GM12878 (cell line): ENCODE data around the gene PRSS27. TPM values are rescaled to one million over a fixed set of nuclear protein-coding genes. Genes with fewer than 3 reads are reported as not detected.

Experiments
- ATAC-seq: fragments of 200-7000 bp; cut with Tn5 transposase; 3 replicates; pipeline ENCODE4 v1.9.1; 2020; ENCODE audit warnings: mild to moderate bottlenecking, moderate library complexity
- BruUV-seq: library from RNA; stranded (reverse); fragments of 400-500 nt; replicated peaks from 2 replicates; lab custom pipeline; 2021; lab: Mats Ljungman, UMichigan
- CTCF ChIA-PET: fragments of 300-600 bp; sonication (Branson Sonifier 250); formaldehyde crosslinking; extraction: SDS; loops from one replicate; lab custom pipeline; 2021; ENCODE audit warnings: inconsistent platforms; lab: Yijun Ruan, JAX
- POLR2A ChIA-PET: fragments of 350-600 bp; formaldehyde crosslinking; extraction: SDS; loops from one replicate; lab custom pipeline; 2021; ENCODE audit warnings: inconsistent platforms; lab: Charles Lee
- RAD21 ChIA-PET: fragments of 300-600 bp; sonication (Branson Sonifier 250); formaldehyde crosslinking; loops from one replicate; lab custom pipeline; 2023; ENCODE audit warnings: antibody characterized with exemption; ENCODE audit not compliant: unreplicated experiment; lab: Charles Lee
- SMC1A ChIA-PET: fragments of 300-600 bp; sonication (Branson Sonifier 250); formaldehyde crosslinking; loops from one replicate; lab custom pipeline; 2023; ENCODE audit not compliant: unreplicated experiment, uncharacterized antibody; lab: Charles Lee
- DNase-seq: peaks from one replicate; pipeline ENCODE4 v3.0.0-alpha.2; 2011; ENCODE audit warnings: low read depth, low spot score
- FAIRE-seq: peaks from 3 replicates; lab custom pipeline; 2011; peaks lifted over from hg19 to GRCh38; lab: Jason Lieb, UNC
- H2AFZ ChIP-seq: 2 replicates; pipeline ENCODE4 v1.6.0; 2011; ENCODE audit warnings: low read depth, low read length, control low read depth; ENCODE audit not compliant: control insufficient read depth
- H3K27ac ChIP-seq: 2 replicates; pipeline ENCODE4 v1.5.1; 2011; ENCODE audit warnings: control low read depth; ENCODE audit not compliant: control insufficient read depth, insufficient read depth
- H3K27me3 ChIP-seq, 2 experiments: replicated peaks in 1 of 2; 2 replicates each; pipeline versions ENCODE4 v1.6.0 to v1.6.1; 2011; ENCODE audit warnings: low read length in 1 of 2; ENCODE audit not compliant: control insufficient read depth in 2 of 2, insufficient read depth in 2 of 2
- H3K36me3 ChIP-seq, 2 experiments: 2 replicates each; pipeline ENCODE4 v1.5.1; 2011; ENCODE audit warnings: low read length in 1 of 2; ENCODE audit not compliant: control insufficient read depth in 2 of 2, insufficient read depth in 2 of 2
- H3K4me1 ChIP-seq: 2 replicates; pipeline ENCODE4 v1.6.1; 2011; ENCODE audit warnings: mild to moderate bottlenecking, low read length, moderate library complexity, mixed read lengths; ENCODE audit not compliant: control insufficient read depth, insufficient read depth
- H3K4me2 ChIP-seq: 2 replicates; pipeline ENCODE4 v1.6.0; 2011; ENCODE audit warnings: control low read depth; ENCODE audit not compliant: control insufficient read depth, insufficient read depth
- H3K4me3 ChIP-seq: fragments of 200-600 bp; sonication (generic); 2 replicates; pipeline ENCODE4 v1.5.1; 2016
- H3K79me2 ChIP-seq: 2 replicates; pipeline ENCODE4 v1.6.0; 2011; ENCODE audit warnings: low read length; ENCODE audit not compliant: control insufficient read depth, insufficient read depth
- H3K9ac ChIP-seq: 2 replicates; pipeline ENCODE4 v1.8.0; 2011; ENCODE audit warnings: low read length, control low read depth, mixed read lengths; ENCODE audit not compliant: control insufficient read depth, insufficient read depth
- H3K9me3 ChIP-seq: replicated peaks from 3 replicates; pipeline ENCODE4 v1.5.1; 2011; ENCODE audit warnings: mild to moderate bottlenecking, low read length; ENCODE audit not compliant: control insufficient read depth, insufficient read depth
- H4K20me1 ChIP-seq: 2 replicates; pipeline ENCODE4 v1.6.0; 2011; ENCODE audit not compliant: control insufficient read depth, insufficient read depth
- ASH2L ChIP-seq: fragments of 300-600, 200-600 bp; sonication (generic); IDR thresholded peaks from 2 replicates; pipeline ENCODE4 v1.6.1; 2017; ENCODE audit warnings: low read depth, mild to moderate bottlenecking, borderline replicate concordance
- EZH2 ChIP-seq: IDR thresholded peaks from 2 replicates; pipeline ENCODE4 v1.6.1; 2012; ENCODE audit warnings: low read depth, mild to moderate bottlenecking, control low read depth, inconsistent platforms, low read length, borderline replicate concordance; ENCODE audit not compliant: control insufficient read depth
- HDAC2 ChIP-seq: fragments of 200-600 bp; sonication (generic); IDR thresholded peaks from 2 replicates; pipeline ENCODE4 v1.6.1; 2017
- MEF2B ChIP-seq: fragments of 450-650 bp; IDR thresholded peaks from 2 replicates; pipeline ENCODE4 v1.6.1; 2018; ENCODE audit warnings: mild to moderate bottlenecking, moderate library complexity; ENCODE audit not compliant: partially characterized antibody, poor library complexity, severe bottlenecking
- MXI1 ChIP-seq: fragments of 150-350 bp; IDR thresholded peaks from 2 replicates; pipeline ENCODE4 v1.6.1; 2011; ENCODE audit warnings: low read depth, mild to moderate bottlenecking, inconsistent platforms, low read length, improper control_type of control experiment
- PAX8 ChIP-seq: fragments of 450-650 bp; IDR thresholded peaks from 2 replicates; pipeline ENCODE4 v1.6.1; 2017; ENCODE audit warnings: mild to moderate bottlenecking, moderate library complexity
- POLR2A ChIP-seq: IDR thresholded peaks from 2 replicates; pipeline ENCODE4 v1.6.1; 2011; ENCODE audit warnings: low read depth, mild to moderate bottlenecking, low read length
- SIN3A ChIP-seq: IDR thresholded peaks from 2 replicates; pipeline ENCODE4 v1.6.1; 2012; ENCODE audit warnings: low read depth, low read length, improper control_type of control experiment
- ZNF24 ChIP-seq: fragments of 450-650 bp; IDR thresholded peaks from 2 replicates; pipeline ENCODE4 v1.6.1; 2017; ENCODE audit warnings: antibody characterized with exemption, mild to moderate bottlenecking
- WGBS: methylation state at CpG from one replicate; pipeline ENCODE4 v1.1.6; 2016; ENCODE audit warnings: low lambda C conversion rate; ENCODE audit not compliant: insufficient replicate concordance, insufficient coverage; ENCODE audit errors: missing lambda C conversion rate; 5-methylcytosine and 5-hydroxymethylcytosine counted together
- in situ Hi-C: fragments of 300-500 bp; cut with MboI; formaldehyde crosslinking; loops from 9 replicates; pipeline ENCODE4 v1.14.3; 2018; ENCODE audit warnings: mixed read lengths
- intact Hi-C: fragments of 100-400 bp; cut with micrococcal nuclease; formaldehyde crosslinking; loops from one replicate; pipeline ENCODE4 v1.14.2; 2022; ENCODE audit not compliant: unreplicated experiment
- polyA plus RNA-seq, 11 experiments: library from polyadenylated mRNA; depleted of rRNA in 4 of 11; unstranded in 6 of 11; stranded (reverse) in 5 of 11; fragments of >200 nt; fragmentation: Nextera tagmentation in 4 of 11; fragmentation: Illumina TruSeq in 1 of 11; extraction: Ambion mirVana in 4 of 11; extraction: Trizol in 1 of 11; gene quantifications; 1 replicate in 1 of 11; 2 replicates in 10 of 11; pipeline versions ENCODE4 v1.2.1 to v1.2.3, GENCODE V29; 2011 to 2016; ENCODE audit warnings: inconsistent platforms in 2 of 11, missing spikeins in 2 of 11, low read depth in 1 of 11
- total RNA-seq, 4 experiments: library from RNA; depleted of rRNA in 3 of 4; stranded (reverse); fragments of >200 nt in 3 of 4; fragmentation: Illumina TruSeq in 1 of 4; extraction: Trizol in 1 of 4; gene quantifications; 2 replicates each; pipeline versions ENCODE4 v1.2.1 to v1.2.3, GENCODE V29; 2013 to 2021
- TF ChIP-seq, protein P1 (sequence below): fragments of 450-650 bp; IDR thresholded peaks from 2 replicates; pipeline ENCODE4 v1.6.1; 2016; ENCODE audit warnings: mild to moderate bottlenecking
- TF ChIP-seq, protein P2 (sequence below): IDR thresholded peaks from 2 replicates; pipeline ENCODE4 v1.6.1; 2012; ENCODE audit warnings: mild to moderate bottlenecking, low read depth, low read length
- TF ChIP-seq, protein P3 (sequence below): fragments of 450-650 bp; IDR thresholded peaks from 2 replicates; pipeline ENCODE4 v1.6.1; 2017; ENCODE audit warnings: mild to moderate bottlenecking, moderate library complexity
- TF ChIP-seq, protein P4 (sequence below): fragments of 450-650 bp; formaldehyde crosslinking; IDR thresholded peaks from 2 replicates; pipeline ENCODE4 v1.5.0; 2022; ENCODE audit warnings: mild to moderate bottlenecking, missing genetic modification characterization

The PRSS27 gene
- total and polyA plus RNA-seq, 10 of the 15 experiments (the other 5 are each of a cell fraction or from before 2014, with no cell fraction given), result 0.18 to 1.8 (median 0.51) TPM; not detected in 2

DNA sequence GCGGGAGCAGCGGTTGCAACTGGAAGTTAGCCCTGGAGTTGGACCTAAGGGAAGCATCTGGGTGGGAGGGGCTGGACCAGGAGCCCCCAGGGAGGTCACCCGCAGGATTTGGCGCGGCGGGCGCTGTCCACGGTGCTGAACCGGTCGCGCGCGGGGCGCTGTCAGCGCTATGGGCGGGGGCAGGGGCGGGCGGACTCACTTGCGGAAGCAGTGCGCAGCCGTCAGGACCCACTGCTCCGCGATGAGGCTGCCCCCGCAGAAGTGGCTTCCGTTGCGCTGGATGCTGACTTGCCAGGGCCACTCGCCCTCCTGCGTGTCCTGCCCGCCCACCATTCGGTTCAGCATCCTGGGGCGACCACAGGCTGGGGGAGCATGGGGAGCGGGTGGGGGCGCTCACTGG is 4.5 kb downstream of the PRSS27 start:
- 13% methylated on average over 5 of the region's 33 CpGs for WGBS
- no peaks in the 10 kb centered on the region for H3K27me3 ChIP-seq
- no peaks in the 10 kb centered on the region for H3K4me1 ChIP-seq
- H3K4me3 ChIP-seq, result no peak overlapping the region
- POLR2A ChIA-PET, result no interaction called here
- SMC1A ChIA-PET, result no interaction called here
- no peak overlapping the region for H3K9ac ChIP-seq
- no TSS peak for BruUV-seq
- no peak overlapping the region; the same call in 1 of the 2 replicates for H3K4me2 ChIP-seq
- H4K20me1 ChIP-seq, result no peaks in the 10 kb centered on the region
- RAD21 ChIA-PET, result no interaction called here
- DNase-seq, result no peak
- H3K79me2 ChIP-seq, result no peaks in the 10 kb centered on the region
- CTCF ChIA-PET, result no interaction called here
- peak; percentile 83 for ATAC-seq
- H2AFZ ChIP-seq, result no peak overlapping the region
- intact Hi-C loops (no loop called here), in situ Hi-C loops (no loop called here)
- no peak for FAIRE-seq
- H3K36me3 ChIP-seq, result no peaks in the 10 kb centered on the region
- no peak overlapping the region for H3K27ac ChIP-seq
- H3K9me3 ChIP-seq, result no peaks in the 10 kb centered on the region
- TF ChIP-seq, protein P1, sequence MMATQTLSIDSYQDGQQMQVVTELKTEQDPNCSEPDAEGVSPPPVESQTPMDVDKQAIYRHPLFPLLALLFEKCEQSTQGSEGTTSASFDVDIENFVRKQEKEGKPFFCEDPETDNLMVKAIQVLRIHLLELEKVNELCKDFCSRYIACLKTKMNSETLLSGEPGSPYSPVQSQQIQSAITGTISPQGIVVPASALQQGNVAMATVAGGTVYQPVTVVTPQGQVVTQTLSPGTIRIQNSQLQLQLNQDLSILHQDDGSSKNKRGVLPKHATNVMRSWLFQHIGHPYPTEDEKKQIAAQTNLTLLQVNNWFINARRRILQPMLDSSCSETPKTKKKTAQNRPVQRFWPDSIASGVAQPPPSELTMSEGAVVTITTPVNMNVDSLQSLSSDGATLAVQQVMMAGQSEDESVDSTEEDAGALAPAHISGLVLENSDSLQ, result no peak
- no peak for TF ChIP-seq HDAC2
- TF ChIP-seq SIN3A, result peak; percentile 57; the same call in 1 of the 2 replicates
- peak; percentile 49; the same call in 1 of the 2 replicates for TF ChIP-seq POLR2A
- TF ChIP-seq, protein P2, sequence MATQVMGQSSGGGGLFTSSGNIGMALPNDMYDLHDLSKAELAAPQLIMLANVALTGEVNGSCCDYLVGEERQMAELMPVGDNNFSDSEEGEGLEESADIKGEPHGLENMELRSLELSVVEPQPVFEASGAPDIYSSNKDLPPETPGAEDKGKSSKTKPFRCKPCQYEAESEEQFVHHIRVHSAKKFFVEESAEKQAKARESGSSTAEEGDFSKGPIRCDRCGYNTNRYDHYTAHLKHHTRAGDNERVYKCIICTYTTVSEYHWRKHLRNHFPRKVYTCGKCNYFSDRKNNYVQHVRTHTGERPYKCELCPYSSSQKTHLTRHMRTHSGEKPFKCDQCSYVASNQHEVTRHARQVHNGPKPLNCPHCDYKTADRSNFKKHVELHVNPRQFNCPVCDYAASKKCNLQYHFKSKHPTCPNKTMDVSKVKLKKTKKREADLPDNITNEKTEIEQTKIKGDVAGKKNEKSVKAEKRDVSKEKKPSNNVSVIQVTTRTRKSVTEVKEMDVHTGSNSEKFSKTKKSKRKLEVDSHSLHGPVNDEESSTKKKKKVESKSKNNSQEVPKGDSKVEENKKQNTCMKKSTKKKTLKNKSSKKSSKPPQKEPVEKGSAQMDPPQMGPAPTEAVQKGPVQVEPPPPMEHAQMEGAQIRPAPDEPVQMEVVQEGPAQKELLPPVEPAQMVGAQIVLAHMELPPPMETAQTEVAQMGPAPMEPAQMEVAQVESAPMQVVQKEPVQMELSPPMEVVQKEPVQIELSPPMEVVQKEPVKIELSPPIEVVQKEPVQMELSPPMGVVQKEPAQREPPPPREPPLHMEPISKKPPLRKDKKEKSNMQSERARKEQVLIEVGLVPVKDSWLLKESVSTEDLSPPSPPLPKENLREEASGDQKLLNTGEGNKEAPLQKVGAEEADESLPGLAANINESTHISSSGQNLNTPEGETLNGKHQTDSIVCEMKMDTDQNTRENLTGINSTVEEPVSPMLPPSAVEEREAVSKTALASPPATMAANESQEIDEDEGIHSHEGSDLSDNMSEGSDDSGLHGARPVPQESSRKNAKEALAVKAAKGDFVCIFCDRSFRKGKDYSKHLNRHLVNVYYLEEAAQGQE, result peak; percentile 98
- TF ChIP-seq MEF2B, result peak; percentile 17
- TF ChIP-seq PAX8, result no peak
- no peak for TF ChIP-seq EZH2
- no peak for TF ChIP-seq ASH2L
- TF ChIP-seq ZNF24, result no peak
- TF ChIP-seq MXI1, result no peak
- TF ChIP-seq, protein P3, sequence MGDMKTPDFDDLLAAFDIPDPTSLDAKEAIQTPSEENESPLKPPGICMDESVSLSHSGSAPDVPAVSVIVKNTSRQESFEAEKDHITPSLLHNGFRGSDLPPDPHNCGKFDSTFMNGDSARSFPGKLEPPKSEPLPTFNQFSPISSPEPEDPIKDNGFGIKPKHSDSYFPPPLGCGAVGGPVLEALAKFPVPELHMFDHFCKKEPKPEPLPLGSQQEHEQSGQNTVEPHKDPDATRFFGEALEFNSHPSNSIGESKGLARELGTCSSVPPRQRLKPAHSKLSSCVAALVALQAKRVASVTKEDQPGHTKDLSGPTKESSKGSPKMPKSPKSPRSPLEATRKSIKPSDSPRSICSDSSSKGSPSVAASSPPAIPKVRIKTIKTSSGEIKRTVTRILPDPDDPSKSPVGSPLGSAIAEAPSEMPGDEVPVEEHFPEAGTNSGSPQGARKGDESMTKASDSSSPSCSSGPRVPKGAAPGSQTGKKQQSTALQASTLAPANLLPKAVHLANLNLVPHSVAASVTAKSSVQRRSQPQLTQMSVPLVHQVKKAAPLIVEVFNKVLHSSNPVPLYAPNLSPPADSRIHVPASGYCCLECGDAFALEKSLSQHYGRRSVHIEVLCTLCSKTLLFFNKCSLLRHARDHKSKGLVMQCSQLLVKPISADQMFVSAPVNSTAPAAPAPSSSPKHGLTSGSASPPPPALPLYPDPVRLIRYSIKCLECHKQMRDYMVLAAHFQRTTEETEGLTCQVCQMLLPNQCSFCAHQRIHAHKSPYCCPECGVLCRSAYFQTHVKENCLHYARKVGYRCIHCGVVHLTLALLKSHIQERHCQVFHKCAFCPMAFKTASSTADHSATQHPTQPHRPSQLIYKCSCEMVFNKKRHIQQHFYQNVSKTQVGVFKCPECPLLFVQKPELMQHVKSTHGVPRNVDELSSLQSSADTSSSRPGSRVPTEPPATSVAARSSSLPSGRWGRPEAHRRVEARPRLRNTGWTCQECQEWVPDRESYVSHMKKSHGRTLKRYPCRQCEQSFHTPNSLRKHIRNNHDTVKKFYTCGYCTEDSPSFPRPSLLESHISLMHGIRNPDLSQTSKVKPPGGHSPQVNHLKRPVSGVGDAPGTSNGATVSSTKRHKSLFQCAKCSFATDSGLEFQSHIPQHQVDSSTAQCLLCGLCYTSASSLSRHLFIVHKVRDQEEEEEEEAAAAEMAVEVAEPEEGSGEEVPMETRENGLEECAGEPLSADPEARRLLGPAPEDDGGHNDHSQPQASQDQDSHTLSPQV, result no peak
- TF ChIP-seq, protein P4, sequence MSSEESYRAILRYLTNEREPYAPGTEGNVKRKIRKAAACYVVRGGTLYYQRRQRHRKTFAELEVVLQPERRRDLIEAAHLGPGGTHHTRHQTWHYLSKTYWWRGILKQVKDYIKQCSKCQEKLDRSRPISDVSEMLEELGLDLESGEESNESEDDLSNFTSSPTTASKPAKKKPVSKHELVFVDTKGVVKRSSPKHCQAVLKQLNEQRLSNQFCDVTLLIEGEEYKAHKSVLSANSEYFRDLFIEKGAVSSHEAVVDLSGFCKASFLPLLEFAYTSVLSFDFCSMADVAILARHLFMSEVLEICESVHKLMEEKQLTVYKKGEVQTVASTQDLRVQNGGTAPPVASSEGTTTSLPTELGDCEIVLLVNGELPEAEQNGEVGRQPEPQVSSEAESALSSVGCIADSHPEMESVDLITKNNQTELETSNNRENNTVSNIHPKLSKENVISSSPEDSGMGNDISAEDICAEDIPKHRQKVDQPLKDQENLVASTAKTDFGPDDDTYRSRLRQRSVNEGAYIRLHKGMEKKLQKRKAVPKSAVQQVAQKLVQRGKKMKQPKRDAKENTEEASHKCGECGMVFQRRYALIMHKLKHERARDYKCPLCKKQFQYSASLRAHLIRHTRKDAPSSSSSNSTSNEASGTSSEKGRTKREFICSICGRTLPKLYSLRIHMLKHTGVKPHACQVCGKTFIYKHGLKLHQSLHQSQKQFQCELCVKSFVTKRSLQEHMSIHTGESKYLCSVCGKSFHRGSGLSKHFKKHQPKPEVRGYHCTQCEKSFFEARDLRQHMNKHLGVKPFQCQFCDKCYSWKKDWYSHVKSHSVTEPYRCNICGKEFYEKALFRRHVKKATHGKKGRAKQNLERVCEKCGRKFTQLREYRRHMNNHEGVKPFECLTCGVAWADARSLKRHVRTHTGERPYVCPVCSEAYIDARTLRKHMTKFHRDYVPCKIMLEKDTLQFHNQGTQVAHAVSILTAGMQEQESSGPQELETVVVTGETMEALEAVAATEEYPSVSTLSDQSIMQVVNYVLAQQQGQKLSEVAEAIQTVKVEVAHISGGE (CRISPR knock-in tag), result no peak
